ENCODE results near the gene CACNA1F.

Gene CACNA1F

GRCh38 chrX:49257074-49257790 is 24.1 kb upstream of the CACNA1F start:
- DNase-seq (ENCODE audit: low read depth), result no peak

- DNase-seq (ENCODE audit: low read depth), result no peak
Observed at GRCh38 chrX:49256268-49256995, 23.3 kb upstream of the CACNA1F start.

GRCh38 chrX:49254639-49255038 is 21.5 kb upstream of the CACNA1F start:
- no peak for DNase-seq (ENCODE audit: low read depth)

GRCh38 chrX:49251325-49251724 is 18.2 kb upstream of the CACNA1F start:
- DNase-seq (ENCODE audit: low read depth), result no peak

GRCh38 chrX:49250578-49250977 is 17.4 kb upstream of the CACNA1F start:
- DNase-seq (ENCODE audit: low read depth), result no peak

GRCh38 chrX:49250066-49250465 is 16.9 kb upstream of the CACNA1F start:
- no peak for DNase-seq (ENCODE audit: low read depth)

- no peak for DNase-seq (ENCODE audit: low read depth)
Observed at GRCh38 chrX:49249616-49250015, 16.5 kb upstream of the CACNA1F start.

GRCh38 chrX:49249071-49249470 is 15.9 kb upstream of the CACNA1F start:
- DNase-seq (ENCODE audit: low read depth), result no peak

- DNase-seq (ENCODE audit: low read depth), result no peak
Observed at GRCh38 chrX:49247916-49248811, 15.0 kb upstream of the CACNA1F start.

- no peak for DNase-seq (ENCODE audit: low read depth)
Observed at GRCh38 chrX:49247346-49247745, 14.2 kb upstream of the CACNA1F start.

GRCh38 chrX:49246541-49246940 is 13.4 kb upstream of the CACNA1F start:
- DNase-seq (ENCODE audit: low read depth), result no peak

- DNase-seq (ENCODE audit: low read depth), result no peak
Observed at GRCh38 chrX:49244207-49244606, 11.1 kb upstream of the CACNA1F start.

- no peak for DNase-seq (ENCODE audit: low read depth)
Observed at GRCh38 chrX:49243166-49243565, 10.0 kb upstream of the CACNA1F start.

- DNase-seq (ENCODE audit: low read depth), result no peak
Observed at GRCh38 chrX:49242545-49243066, 9.5 kb upstream of the CACNA1F start.

- DNase-seq (ENCODE audit: low read depth), result no peak
Observed at GRCh38 chrX:49238735-49239134, 5.6 kb upstream of the CACNA1F start.

- DNase-seq (ENCODE audit: low read depth), result no peak
Observed at GRCh38 chrX:49237060-49237459, 3.9 kb upstream of the CACNA1F start.

GRCh38 chrX:49233887-49234555 is 881 bp upstream of the CACNA1F start:
- no peak for DNase-seq (ENCODE audit: low read depth)

- no peak for DNase-seq (ENCODE audit: low read depth)
Observed at GRCh38 chrX:49232525-49232924, 615 bp downstream of the CACNA1F start.

- no peak for DNase-seq (ENCODE audit: low read depth)
Observed at GRCh38 chrX:49231333-49232000, 1.7 kb downstream of the CACNA1F start.

GRCh38 chrX:49230500-49231232 is 2.5 kb downstream of the CACNA1F start:
- no peak for DNase-seq (ENCODE audit: low read depth)

- DNase-seq (ENCODE audit: low read depth), result no peak
Observed at GRCh38 chrX:49228185-49228584, 5.0 kb downstream of the CACNA1F start.
